Type B pancreatic cell (in vitro differentiated cells): ENCODE results near the gene IFT22. TPM values are rescaled to one million over a fixed set of nuclear protein-coding genes. Genes with fewer than 3 reads are reported as not detected.
"Not testable (repeated sequence)": the region's sequence is repeated elsewhere in the genome, so short reads cannot be mapped to it uniquely, and the experiment has no call there.

Source experiments
- DNase-seq: peaks from one replicate; pipeline ENCODE4 v3.0.0; 2021; ENCODE audit warnings: mixed read lengths; ENCODE audit not compliant: unreplicated experiment; ENCODE audit errors: extremely low spot score
- H3K27ac Mint-ChIP-seq: 2 replicates; pipeline ENCODE4 v1.8.0; 2021; ENCODE audit warnings: mild to moderate bottlenecking, mixed read lengths
- H3K27me3 Mint-ChIP-seq: 2 replicates; pipeline ENCODE4 v1.8.0; 2021; ENCODE audit warnings: mixed read lengths
- H3K36me3 Mint-ChIP-seq: 2 replicates; pipeline ENCODE4 v1.8.0; 2021; ENCODE audit warnings: mixed read lengths
- H3K4me1 Mint-ChIP-seq: one replicate; pipeline ENCODE4 v1.8.0; 2021; ENCODE audit warnings: mixed read lengths; ENCODE audit not compliant: unreplicated experiment
- H3K4me3 Mint-ChIP-seq: 2 replicates; pipeline ENCODE4 v1.8.0; 2021; ENCODE audit warnings: mild to moderate bottlenecking, mixed read lengths
- H3K9me3 Mint-ChIP-seq: 2 replicates; pipeline ENCODE4 v1.8.0; 2021; ENCODE audit warnings: mixed read lengths
- total RNA-seq: library from RNA; stranded (reverse); gene quantifications from 2 replicates; pipeline ENCODE4 v1.2.1, GENCODE V29; 2021; ENCODE audit warnings: low replicate concordance
- TF ChIP-seq, protein P1 (sequence below): fragments of 200-600 bp; sonication (generic); conservative IDR thresholded peaks from 2 replicates; pipeline ENCODE4 v1.5.0; 2021; ENCODE audit warnings: antibody characterized with exemption, mild to moderate bottlenecking

The IFT22 gene
- total RNA-seq, 1 donor from 2014 or later: 48.1 TPM

DNA sequence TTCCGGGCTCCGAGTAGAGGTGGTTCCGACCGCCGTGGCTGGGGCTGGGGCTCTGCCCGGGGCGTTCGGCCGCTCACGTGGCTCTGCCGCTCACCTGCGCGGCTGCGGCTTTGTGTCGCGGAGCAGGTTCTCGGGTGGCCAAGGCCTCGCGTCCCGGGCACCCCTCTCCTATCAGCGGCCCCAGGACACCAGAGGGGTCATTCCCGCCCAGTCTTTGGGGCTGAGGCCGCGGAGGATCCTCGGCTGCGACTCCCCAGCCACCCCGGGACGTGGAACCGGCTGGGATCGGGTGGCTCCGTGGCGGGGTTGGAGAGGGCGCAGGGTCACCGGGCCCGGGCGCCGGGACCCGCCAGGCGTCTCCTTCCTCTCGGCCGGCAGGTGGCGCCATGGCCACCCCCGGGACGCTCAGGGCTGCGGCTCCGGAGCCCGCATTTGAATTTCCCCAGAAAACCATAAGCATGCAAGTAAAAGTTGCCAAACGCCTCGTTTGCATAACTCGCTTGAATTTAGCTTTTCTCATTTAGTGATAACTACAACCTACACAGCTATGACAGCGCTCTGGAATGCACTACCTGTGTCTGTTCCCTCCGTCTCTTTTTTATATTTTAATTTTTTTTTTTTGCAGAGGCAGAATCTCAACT lies 42.2 kb upstream of the IFT22 start:
- H3K9me3 Mint-ChIP-seq: no peaks in the 10 kb centered on the region
- peaks cover 8% of the 10 kb centered on the region for H3K36me3 Mint-ChIP-seq
- TF ChIP-seq, protein P1, sequence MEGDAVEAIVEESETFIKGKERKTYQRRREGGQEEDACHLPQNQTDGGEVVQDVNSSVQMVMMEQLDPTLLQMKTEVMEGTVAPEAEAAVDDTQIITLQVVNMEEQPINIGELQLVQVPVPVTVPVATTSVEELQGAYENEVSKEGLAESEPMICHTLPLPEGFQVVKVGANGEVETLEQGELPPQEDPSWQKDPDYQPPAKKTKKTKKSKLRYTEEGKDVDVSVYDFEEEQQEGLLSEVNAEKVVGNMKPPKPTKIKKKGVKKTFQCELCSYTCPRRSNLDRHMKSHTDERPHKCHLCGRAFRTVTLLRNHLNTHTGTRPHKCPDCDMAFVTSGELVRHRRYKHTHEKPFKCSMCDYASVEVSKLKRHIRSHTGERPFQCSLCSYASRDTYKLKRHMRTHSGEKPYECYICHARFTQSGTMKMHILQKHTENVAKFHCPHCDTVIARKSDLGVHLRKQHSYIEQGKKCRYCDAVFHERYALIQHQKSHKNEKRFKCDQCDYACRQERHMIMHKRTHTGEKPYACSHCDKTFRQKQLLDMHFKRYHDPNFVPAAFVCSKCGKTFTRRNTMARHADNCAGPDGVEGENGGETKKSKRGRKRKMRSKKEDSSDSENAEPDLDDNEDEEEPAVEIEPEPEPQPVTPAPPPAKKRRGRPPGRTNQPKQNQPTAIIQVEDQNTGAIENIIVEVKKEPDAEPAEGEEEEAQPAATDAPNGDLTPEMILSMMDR: peak; percentile 100
- H3K4me3 Mint-ChIP-seq: peak overlapping the region; percentile 81
- no peak overlapping the region for H3K27ac Mint-ChIP-seq
- H3K27me3 Mint-ChIP-seq: peaks cover 3% of the 10 kb centered on the region
- H3K4me1 Mint-ChIP-seq: peaks cover 5% of the 10 kb centered on the region
- DNase-seq: peak; percentile 86

DNA sequence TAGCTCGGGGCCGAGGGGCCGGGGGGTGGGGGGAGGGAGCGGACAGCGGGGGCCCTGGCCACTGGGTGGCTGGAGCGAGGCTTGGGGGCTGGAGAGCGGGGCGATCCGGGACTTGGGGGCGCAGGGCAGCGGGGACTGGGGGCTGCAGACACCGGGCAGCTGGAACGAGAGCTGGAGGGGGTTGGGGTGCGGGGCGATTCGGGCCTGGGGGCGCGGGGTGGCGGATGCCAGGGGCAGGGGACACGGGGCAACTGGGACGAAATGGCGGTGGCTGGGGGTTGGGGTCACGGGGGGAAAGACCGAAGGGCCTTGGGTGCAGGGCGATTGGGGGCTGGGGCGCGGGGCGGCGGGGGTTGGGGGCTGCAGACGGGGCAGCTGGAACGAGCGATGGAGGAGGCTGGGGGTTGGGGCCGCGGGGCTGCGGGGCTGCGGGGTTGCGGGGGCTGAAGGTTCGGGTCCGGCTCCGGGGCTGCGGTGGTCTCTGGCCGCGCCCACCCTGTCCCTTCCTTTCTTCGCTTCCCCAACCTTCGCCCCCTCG lies 41.7 kb upstream of the IFT22 start:
- peaks cover 3% of the 10 kb centered on the region for H3K27me3 Mint-ChIP-seq
- no peak for DNase-seq
- no peaks in the 10 kb centered on the region for H3K9me3 Mint-ChIP-seq
- TF ChIP-seq, protein P1: no peak
- no peak overlapping the region for H3K27ac Mint-ChIP-seq
- peaks cover 8% of the 10 kb centered on the region for H3K36me3 Mint-ChIP-seq
- peaks cover 5% of the 10 kb centered on the region for H3K4me1 Mint-ChIP-seq
- H3K4me3 Mint-ChIP-seq: peak overlapping the region; percentile 81

DNA sequence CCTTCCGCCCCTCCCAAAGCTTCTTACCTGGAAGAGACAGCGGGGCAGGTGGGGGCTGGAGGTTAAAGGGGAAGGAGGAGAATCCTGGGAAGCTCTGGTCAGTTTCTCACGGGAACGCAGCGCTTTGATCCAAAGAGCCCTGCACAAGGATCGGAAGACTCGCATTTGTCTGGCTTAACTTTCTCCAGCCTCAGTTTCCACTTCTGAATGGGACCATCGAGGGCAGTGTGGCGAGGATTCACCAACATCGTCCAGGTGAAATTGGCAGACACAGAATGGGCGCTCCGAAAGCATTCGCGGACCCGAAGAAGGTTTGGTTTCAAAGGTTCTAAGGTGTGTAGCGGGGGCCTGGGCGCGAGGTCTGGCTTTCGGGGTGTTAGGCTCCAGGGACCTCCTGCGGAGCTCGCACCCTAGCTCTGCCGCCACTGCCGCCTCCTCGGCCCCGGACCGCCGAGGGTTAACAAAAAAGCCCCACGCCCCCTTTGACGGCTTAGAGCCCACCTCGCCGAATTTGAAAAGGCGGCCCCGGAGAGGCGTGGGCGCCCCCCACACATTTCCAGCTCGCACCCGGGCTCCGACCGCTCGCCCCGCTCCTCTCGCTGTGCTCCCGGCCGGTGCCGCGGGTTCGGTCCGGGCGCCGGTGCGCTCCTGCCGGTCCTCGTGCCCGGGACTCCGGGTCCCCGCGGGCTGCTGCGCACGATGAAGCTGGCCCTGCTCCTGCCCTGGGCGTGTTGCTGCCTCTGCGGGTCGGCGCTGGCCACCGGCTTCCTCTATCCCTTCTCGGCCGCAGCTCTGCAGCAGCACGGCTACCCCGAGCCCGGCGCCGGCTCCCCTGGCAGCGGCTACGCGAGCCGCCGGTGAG lies 41.0 kb upstream of the IFT22 start, which contains the start of gene COL26A1:
Gene COL26A1, plus strand, starts transcription at position 542 of the 862 bp plus-strand sequence. Its CDS starts 158 bp downstream, at position 700.
- H3K36me3 Mint-ChIP-seq: peaks cover 8% of the 10 kb centered on the region
- peak; percentile 75 for DNase-seq
- peaks cover 3% of the 10 kb centered on the region for H3K27me3 Mint-ChIP-seq
- H3K4me3 Mint-ChIP-seq: peak within 1 kb of the TSS; percentile 83
- no peak within 1 kb of the TSS for H3K27ac Mint-ChIP-seq
- TF ChIP-seq, protein P1: no peak
- peaks cover 5% of the 10 kb centered on the region for H3K4me1 Mint-ChIP-seq
- H3K9me3 Mint-ChIP-seq: no peaks in the 10 kb centered on the region

DNA sequence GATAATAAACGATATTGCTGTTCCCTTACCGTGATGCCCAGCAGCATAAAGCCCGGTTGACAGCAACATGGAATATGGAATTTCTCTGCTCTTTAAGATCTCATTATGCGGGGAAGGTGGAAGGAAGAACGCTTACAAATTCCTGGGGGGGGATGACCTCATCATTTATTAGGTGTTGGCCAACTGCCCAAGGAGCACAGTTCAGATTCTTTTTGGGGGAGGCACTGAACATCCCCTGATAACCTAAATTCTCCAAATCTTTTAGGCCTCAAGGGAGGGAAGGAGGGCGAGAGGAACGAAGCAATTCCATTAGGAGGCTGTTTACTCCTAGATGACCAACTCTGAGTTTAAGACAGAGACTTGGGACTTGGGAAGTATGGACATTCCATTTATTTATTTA lies 35.8 kb upstream of the IFT22 start:
- no peak overlapping the region for H3K4me3 Mint-ChIP-seq
- peaks cover 6% of the 10 kb centered on the region for H3K4me1 Mint-ChIP-seq
- no peak for DNase-seq
- TF ChIP-seq, protein P1: no peak
- H3K36me3 Mint-ChIP-seq: peaks cover 4% of the 10 kb centered on the region
- no peaks in the 10 kb centered on the region for H3K9me3 Mint-ChIP-seq
- H3K27me3 Mint-ChIP-seq: peaks cover 3% of the 10 kb centered on the region
- peak overlapping the region; percentile 6 for H3K27ac Mint-ChIP-seq

DNA sequence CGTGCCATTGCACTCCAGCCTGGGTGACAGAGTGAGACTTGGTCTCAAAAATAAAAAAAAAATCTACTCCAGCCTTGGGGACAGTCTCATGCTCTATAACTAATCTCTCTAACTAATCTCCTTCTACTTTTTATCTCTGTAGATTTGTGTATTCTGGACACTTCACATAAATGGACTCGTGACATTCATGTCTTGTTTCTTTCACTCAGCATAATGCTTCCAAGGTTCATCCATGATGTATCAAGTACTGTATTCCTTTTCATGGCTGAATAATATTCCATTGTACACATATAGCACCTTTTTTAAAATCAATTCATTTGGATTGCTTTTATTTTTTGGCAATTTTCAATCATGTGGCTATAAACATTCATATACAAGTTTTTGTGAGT lies 31.3 kb upstream of the IFT22 start:
- TF ChIP-seq, protein P1: no peak
- Mint-ChIP-seq H3K27ac (no peak overlapping the region), H3K4me3 (no peak overlapping the region), H3K36me3 (peaks cover 4% of the 10 kb centered on the region), H3K27me3 (no peaks in the 10 kb centered on the region), H3K9me3 (peaks cover 3% of the 10 kb centered on the region), H3K4me1 (peaks cover 11% of the 10 kb centered on the region)
- DNase-seq: no peak

DNA sequence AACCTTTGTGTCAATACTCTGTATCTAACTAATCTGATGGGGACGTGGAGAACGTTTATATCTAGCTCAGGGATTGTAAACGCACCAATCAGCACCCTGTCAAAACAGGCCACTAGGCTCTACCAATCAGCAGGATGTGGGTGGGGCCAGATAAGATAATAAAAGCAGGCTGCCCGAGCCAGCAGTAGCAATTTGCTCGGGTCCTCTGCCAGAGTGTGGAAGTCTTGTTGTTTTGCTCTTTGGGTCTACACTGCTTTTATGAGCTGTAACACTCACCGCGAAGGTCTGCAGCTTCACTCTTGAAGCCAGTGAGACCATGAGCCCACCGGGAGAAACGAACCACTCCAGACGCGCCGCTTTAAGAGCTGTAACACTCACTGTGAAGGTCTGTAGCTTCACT lies 27.7 kb upstream of the IFT22 start:
- H3K27me3 Mint-ChIP-seq, H3K36me3 Mint-ChIP-seq, H3K27ac Mint-ChIP-seq, DNase-seq, H3K4me3 Mint-ChIP-seq, H3K4me1 Mint-ChIP-seq, H3K9me3 Mint-ChIP-seq: not testable (repeated sequence)

DNA sequence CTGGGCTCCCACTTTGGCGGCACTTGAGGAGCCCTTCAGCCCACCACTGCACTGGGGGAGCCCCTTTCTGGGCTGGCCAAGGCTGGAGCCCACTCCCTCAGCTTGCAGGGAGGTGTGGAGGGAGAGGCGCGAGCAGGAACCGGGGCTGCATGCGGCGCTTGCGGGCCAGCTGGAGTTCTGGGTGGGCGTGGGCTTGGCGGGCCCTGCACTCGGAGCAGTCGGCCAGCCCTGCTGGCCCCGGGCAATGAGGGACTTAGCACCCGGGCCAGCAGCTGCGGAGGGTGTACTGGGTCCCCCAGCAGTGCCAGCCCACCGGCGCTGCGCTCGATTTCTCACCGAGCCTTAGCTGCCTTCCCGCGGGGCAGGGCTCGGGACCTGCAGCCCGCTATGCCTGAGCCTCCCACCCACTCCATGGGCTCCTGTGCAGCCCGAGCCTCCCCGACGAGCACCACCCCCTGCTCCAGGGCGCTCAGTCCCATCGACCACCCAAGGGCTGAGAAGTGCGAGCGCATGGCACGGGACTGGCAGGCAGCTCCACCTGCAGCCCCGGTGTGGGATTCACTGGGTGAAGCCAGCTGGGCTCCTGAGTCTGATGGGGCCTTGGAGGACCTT lies 26.9 kb upstream of the IFT22 start:
- not testable (repeated sequence) for H3K36me3 Mint-ChIP-seq, H3K4me1 Mint-ChIP-seq, H3K9me3 Mint-ChIP-seq, DNase-seq, H3K27me3 Mint-ChIP-seq, H3K27ac Mint-ChIP-seq, H3K4me3 Mint-ChIP-seq
